AG04450 (cell line): ENCODE results near the gene REN. TPM values are rescaled to one million over a fixed set of nuclear protein-coding genes. Genes with fewer than 3 reads are reported as not detected.

Source experiments
- CTCF ChIA-PET: fragments of 300-600, 350-600 bp; formaldehyde crosslinking; extraction: SDS; loops from one replicate; lab custom pipeline; 2022; ENCODE audit warnings: antibody characterized with exemption, inconsistent platforms; lab: Charles Lee
- POLR2A ChIA-PET: fragments of 350-600 bp; formaldehyde crosslinking; extraction: SDS; loops from one replicate; lab custom pipeline; 2021; ENCODE audit warnings: antibody characterized with exemption, inconsistent platforms; lab: Yijun Ruan, JAX
- DNase-seq: peaks from one replicate; pipeline ENCODE4 v3.0.0-alpha.2; 2011; ENCODE audit warnings: low read depth, low spot score
- H3K27ac ChIP-seq: one replicate; pipeline ENCODE4 v1.5.1; 2012; ENCODE audit warnings: low read depth, low read length, control low read depth
- H3K27me3 ChIP-seq: one replicate; pipeline ENCODE4 v1.6.0; 2012; ENCODE audit warnings: low read length; ENCODE audit not compliant: control insufficient read depth, insufficient read depth
- H3K4me3 ChIP-seq: 2 replicates; pipeline ENCODE4 v1.5.1; 2011; ENCODE audit warnings: mild to moderate bottlenecking, low read depth, low read length, control low read depth
- H3K9me3 ChIP-seq: 2 replicates; pipeline ENCODE4 v1.5.1; 2012; ENCODE audit warnings: low read length; ENCODE audit not compliant: control insufficient read depth, insufficient read depth
- polyA plus RNA-seq: library from polyadenylated mRNA; depleted of rRNA; stranded (reverse); fragments of >200 nt; gene quantifications from 2 replicates; pipeline ENCODE4 v1.2.3, GENCODE V29; 2011
- TF ChIP-seq, protein P1 (sequence below): IDR thresholded peaks from 2 replicates; pipeline ENCODE4 v1.5.1; 2011; ENCODE audit warnings: low read depth, low read length, control low read depth, inconsistent platforms

REN gene
- polyA plus RNA-seq, 1 experiment = 0.72 TPM

DNA sequence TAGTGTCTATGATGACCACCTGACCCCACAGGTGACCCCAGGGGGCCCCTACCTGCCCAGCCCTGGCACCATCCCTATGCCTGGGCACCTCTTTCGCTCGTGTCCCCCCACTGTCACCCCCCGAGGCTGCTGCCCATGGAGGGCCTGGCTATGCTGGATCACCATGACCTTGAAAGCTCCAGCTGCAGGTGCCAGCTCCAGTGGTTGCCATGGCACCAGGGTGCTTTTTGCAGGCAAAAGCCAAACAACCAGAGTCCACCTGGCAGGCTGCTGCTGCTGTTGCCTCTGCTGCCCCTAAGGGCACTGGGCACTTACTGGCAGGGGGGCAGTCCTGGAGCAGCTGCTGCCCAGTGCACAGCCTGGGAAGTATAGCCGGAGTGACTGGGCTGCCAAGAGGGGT, 36.0 kb downstream of the REN start:
- Histone ChIP-seq H3K27ac (peak overlapping the region; percentile 80), H3K9me3 (no peaks in the 10 kb centered on the region), H3K4me3 (no peak overlapping the region), H3K27me3 (no peaks in the 10 kb centered on the region)
- POLR2A ChIA-PET = interaction anchor here (0.6 to 1.2 kb wide), 2 partner anchors 57 to 259 kb away, joined by 3 to 4 read pairs; partner anchors contain the start of gene SOX13
- DNase-seq = no peak
- TF ChIP-seq, protein P1, sequence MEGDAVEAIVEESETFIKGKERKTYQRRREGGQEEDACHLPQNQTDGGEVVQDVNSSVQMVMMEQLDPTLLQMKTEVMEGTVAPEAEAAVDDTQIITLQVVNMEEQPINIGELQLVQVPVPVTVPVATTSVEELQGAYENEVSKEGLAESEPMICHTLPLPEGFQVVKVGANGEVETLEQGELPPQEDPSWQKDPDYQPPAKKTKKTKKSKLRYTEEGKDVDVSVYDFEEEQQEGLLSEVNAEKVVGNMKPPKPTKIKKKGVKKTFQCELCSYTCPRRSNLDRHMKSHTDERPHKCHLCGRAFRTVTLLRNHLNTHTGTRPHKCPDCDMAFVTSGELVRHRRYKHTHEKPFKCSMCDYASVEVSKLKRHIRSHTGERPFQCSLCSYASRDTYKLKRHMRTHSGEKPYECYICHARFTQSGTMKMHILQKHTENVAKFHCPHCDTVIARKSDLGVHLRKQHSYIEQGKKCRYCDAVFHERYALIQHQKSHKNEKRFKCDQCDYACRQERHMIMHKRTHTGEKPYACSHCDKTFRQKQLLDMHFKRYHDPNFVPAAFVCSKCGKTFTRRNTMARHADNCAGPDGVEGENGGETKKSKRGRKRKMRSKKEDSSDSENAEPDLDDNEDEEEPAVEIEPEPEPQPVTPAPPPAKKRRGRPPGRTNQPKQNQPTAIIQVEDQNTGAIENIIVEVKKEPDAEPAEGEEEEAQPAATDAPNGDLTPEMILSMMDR = no peak
- CTCF ChIA-PET = interaction anchor here (0.6 to 11.4 kb wide), 7 partner anchors 9 to 264 kb away, joined by 4 to 479 read pairs (median 10); partner anchors contain the start of gene SNRPE

GRCh38 chr1:204128964-204129896, 36.9 kb downstream of the REN start:
- no peak overlapping the region for H3K27ac ChIP-seq
- TF ChIP-seq, protein P1 = peak; percentile 85
- no peaks in the 10 kb centered on the region; the same call in 1 of the 2 replicates for H3K9me3 ChIP-seq
- peak; percentile 32 for DNase-seq
- H3K27me3 ChIP-seq = no peaks in the 10 kb centered on the region
- ChIA-PET POLR2A (interaction anchor here (0.6 to 1.2 kb wide), 6 partner anchors 55 to 271 kb away, joined by 3 to 5 read pairs (median 3); partner anchors contain the start of gene SOX13), CTCF (interaction anchor here (0.7 to 11.4 kb wide), 36 partner anchors 9 to 381 kb away, joined by 3 to 479 read pairs (median 4); partner anchors contain the start of genes SNRPE and SOX13)
- no peak overlapping the region for H3K4me3 ChIP-seq

DNA sequence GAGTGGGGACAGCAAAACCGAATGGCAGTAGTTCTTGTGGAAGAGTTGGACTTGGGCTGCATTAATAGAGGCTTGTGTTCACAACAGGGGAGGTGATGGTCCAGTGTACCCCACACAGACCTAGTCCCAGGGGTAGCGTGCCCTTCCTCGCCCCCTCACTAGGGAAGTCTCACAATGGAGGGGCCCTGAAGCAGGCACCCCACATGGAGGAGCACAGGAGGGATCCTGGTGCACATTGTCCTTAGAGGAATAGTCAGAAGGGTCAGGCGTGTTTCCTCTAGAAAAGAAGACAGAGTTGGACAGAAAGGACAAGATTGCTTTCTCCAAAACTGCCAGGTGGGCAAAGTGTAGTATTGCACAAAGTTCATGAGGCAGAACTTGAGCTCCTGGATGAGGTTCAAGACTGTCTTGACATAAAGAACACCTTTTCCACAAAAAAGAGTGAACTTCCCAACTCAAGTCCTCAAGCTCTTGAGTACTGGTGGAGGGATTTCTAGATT, 37.6 kb downstream of the REN start:
- H3K27ac ChIP-seq = no peak overlapping the region
- CTCF ChIA-PET = interaction anchor here (0.7 to 11.4 kb wide), 31 partner anchors 8 to 380 kb away, joined by 3 to 479 read pairs (median 4); partner anchors contain the start of genes SNRPE and SOX13
- POLR2A ChIA-PET = interaction anchor here (1.0 to 1.5 kb wide), 4 partner anchors 258 to 268 kb away, joined by 3 to 5 read pairs (median 3); no protein-coding TSS in a partner anchor

DNA sequence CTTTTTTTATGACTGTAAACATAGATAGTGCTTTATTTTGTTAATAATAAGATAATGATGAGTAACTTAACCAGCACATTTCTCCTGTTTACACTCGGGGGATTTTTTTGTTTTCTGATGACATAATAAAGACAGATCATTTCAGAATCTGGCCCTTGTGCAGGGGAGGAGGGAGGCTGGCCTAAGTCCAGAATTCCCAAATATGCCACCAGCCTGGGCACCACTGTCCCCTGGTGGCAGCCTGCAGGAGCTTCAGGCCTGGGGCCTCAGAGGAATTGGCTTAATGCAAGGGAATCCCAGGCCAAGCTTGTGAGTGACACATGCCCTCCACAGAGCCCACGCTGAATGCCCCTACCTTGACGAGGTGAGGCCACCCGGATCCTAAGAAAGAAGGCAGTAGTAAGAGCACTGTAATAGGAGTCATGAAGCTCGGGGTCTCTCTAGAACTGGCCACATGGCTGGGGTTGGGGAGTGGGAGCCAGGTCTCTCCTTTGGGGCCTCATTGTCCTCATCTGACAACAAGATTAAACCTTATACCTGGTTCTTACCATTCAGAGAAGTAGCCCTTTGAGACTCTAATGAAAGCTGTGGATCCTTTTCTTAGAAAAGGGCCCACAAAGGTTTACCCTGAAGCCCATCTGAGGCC, 38.4 kb downstream of the REN start:
- no peaks in the 10 kb centered on the region; the same call in 1 of the 2 replicates for H3K9me3 ChIP-seq
- ChIA-PET CTCF (interaction anchor here (0.5 to 11.4 kb wide), 18 partner anchors 8 to 379 kb away, joined by 3 to 479 read pairs (median 8); partner anchors contain the start of genes SNRPE and SOX13), POLR2A (interaction anchor here (1.1 to 1.5 kb wide), 5 partner anchors 54 to 267 kb away, joined by 3 to 5 read pairs (median 3); no protein-coding TSS in a partner anchor)
- no peak overlapping the region for H3K27ac ChIP-seq
- DNase-seq = peak; percentile 71
- H3K4me3 ChIP-seq = no peak overlapping the region
- TF ChIP-seq, protein P1 = peak; percentile 98
- no peaks in the 10 kb centered on the region for H3K27me3 ChIP-seq

More for the DNA sequence above, 37.6 kb downstream of the REN start:
- Histone ChIP-seq H3K4me3 (no peak overlapping the region), H3K27me3 (no peaks in the 10 kb centered on the region), H3K9me3 (no peaks in the 10 kb centered on the region; the same call in 1 of the 2 replicates)
- DNase-seq = no peak
- TF ChIP-seq, protein P1 = no peak
